DOHH2 (cell line): ENCODE data around the gene ASTN1.

Experiments
- H3F3A ChIP-seq: fragments of 200-600 bp; sonication (generic), shearing (Covaris generic); 2 replicates; pipeline ENCODE4 v1.6.0; 2016; ENCODE audit warnings: antibody characterized with exemption, mild to moderate bottlenecking; ENCODE audit not compliant: control insufficient read depth, insufficient read depth
- H3K27ac ChIP-seq: fragments of 200-600 bp; sonication (generic); 2 replicates; pipeline ENCODE4 v1.5.1; 2014; ENCODE audit warnings: low read depth, mild to moderate bottlenecking, low read length, moderate library complexity
- H3K27me3 ChIP-seq: fragments of 200-600 bp; sonication (generic); 2 replicates; pipeline ENCODE4 v1.6.1; 2014; ENCODE audit warnings: mild to moderate bottlenecking, low read length, mixed read lengths; ENCODE audit not compliant: control insufficient read depth
- H3K36me3 ChIP-seq: fragments of 200-600 bp; sonication (generic); 2 replicates; pipeline ENCODE4 v1.6.1; 2014; ENCODE audit warnings: mild to moderate bottlenecking, low read length, moderate library complexity, mixed read lengths; ENCODE audit not compliant: control insufficient read depth
- H3K4me1 ChIP-seq: fragments of 200-600 bp; sonication (generic); 2 replicates; pipeline ENCODE4 v1.6.1; 2014; ENCODE audit warnings: mild to moderate bottlenecking, low read length, mixed read lengths; ENCODE audit not compliant: control insufficient read depth
- H3K4me2 ChIP-seq: fragments of 200-600 bp; sonication (generic); 2 replicates; pipeline ENCODE4 v1.6.0; 2014; ENCODE audit warnings: mild to moderate bottlenecking, low read length, moderate library complexity
- H3K4me3 ChIP-seq: fragments of 200-600 bp; sonication (generic); 2 replicates; pipeline ENCODE4 v1.5.1; 2014; ENCODE audit warnings: mild to moderate bottlenecking, low read length, mixed read lengths
- H3K79me2 ChIP-seq: fragments of 200-600 bp; sonication (generic); 2 replicates; pipeline ENCODE4 v1.6.1; 2014; ENCODE audit warnings: mild to moderate bottlenecking, low read length, mixed read lengths; ENCODE audit not compliant: control insufficient read depth
- H3K9me2 ChIP-seq: fragments of 200-600 bp; sonication (generic); replicated peaks from 2 replicates; pipeline ENCODE4 v1.6.1; 2014; ENCODE audit warnings: mild to moderate bottlenecking, low read length, mixed read lengths; ENCODE audit not compliant: control insufficient read depth
- H3K9me3 ChIP-seq: fragments of 200-600 bp; sonication (generic); 2 replicates; pipeline ENCODE4 v1.6.1; 2014; ENCODE audit warnings: antibody characterized with exemption, low read length, mixed read lengths; ENCODE audit not compliant: control insufficient read depth, insufficient read depth
- H4K20me1 ChIP-seq: fragments of 200-600 bp; sonication (generic); 2 replicates; pipeline ENCODE4 v1.6.0; 2014; ENCODE audit warnings: low read depth, mild to moderate bottlenecking, antibody characterized with exemption, low read length, moderate library complexity; ENCODE audit not compliant: control insufficient read depth, insufficient read depth
- CTCF ChIP-seq: fragments of 200-600 bp; sonication (generic); IDR thresholded peaks from one replicate; pipeline ENCODE4 v1.5.1; 2014; ENCODE audit warnings: antibody characterized with exemption, mild to moderate bottlenecking, low read depth, low read length; ENCODE audit not compliant: poor library complexity, severe bottlenecking
- EZH2phosphoT487 ChIP-seq: fragments of 200-600 bp; sonication (generic); IDR thresholded peaks from 2 replicates; pipeline ENCODE4 v1.6.1; 2017; ENCODE audit warnings: borderline replicate concordance, mild to moderate bottlenecking, antibody characterized with exemption, low read length, moderate library complexity, mixed read lengths

Gene ASTN1

GRCh38 chr1:176888471-176889032 is 276.0 kb downstream of the ASTN1 start:
- Histone ChIP-seq H3K36me3 (no peaks in the 10 kb centered on the region), H3K27me3 (no peaks in the 10 kb centered on the region), H3K79me2 (no peaks in the 10 kb centered on the region), H3K9me3 (no peaks in the 10 kb centered on the region), H3K9me2 (no peaks in the 10 kb centered on the region), H3K27ac (no peak overlapping the region), H3K4me2 (no peak overlapping the region), H4K20me1 (no peaks in the 10 kb centered on the region), H3K4me1 (no peaks in the 10 kb centered on the region), H3K4me3 (no peak overlapping the region), H3F3A (no peaks in the 10 kb centered on the region)
- TF ChIP-seq CTCF (no peak), EZH2phosphoT487 (no peak)

- no peaks in the 10 kb centered on the region for H3K9me3 ChIP-seq
- H3K4me2 ChIP-seq = no peak overlapping the region
- no peaks in the 10 kb centered on the region for H3F3A ChIP-seq
- H3K36me3 ChIP-seq = no peaks in the 10 kb centered on the region
- H3K4me3 ChIP-seq = no peak overlapping the region
- H3K4me1 ChIP-seq = no peaks in the 10 kb centered on the region
- no peak for TF ChIP-seq CTCF
- TF ChIP-seq EZH2phosphoT487 = no peak
- no peaks in the 10 kb centered on the region for H4K20me1 ChIP-seq
- H3K27ac ChIP-seq = no peak overlapping the region
- H3K27me3 ChIP-seq = no peaks in the 10 kb centered on the region
- no peaks in the 10 kb centered on the region for H3K79me2 ChIP-seq
- H3K9me2 ChIP-seq = no peaks in the 10 kb centered on the region
Measured at GRCh38 chr1:176885751-176886150, 278.8 kb downstream of the ASTN1 start.

GRCh38 chr1:176885341-176885740 is 279.2 kb downstream of the ASTN1 start:
- Histone ChIP-seq H3K27me3 (no peaks in the 10 kb centered on the region), H3K4me3 (no peak overlapping the region), H3K79me2 (no peaks in the 10 kb centered on the region), H3K9me2 (no peaks in the 10 kb centered on the region), H3K4me2 (no peak overlapping the region), H3K27ac (no peak overlapping the region), H4K20me1 (no peaks in the 10 kb centered on the region), H3K4me1 (no peaks in the 10 kb centered on the region), H3K9me3 (no peaks in the 10 kb centered on the region), H3K36me3 (no peaks in the 10 kb centered on the region), H3F3A (no peaks in the 10 kb centered on the region)
- no peak for TF ChIP-seq CTCF
- no peak for TF ChIP-seq EZH2phosphoT487
